NCI-H2227 (cell line): ENCODE measurements around the gene AGAP1.
"Not testable (repeated sequence)": the region's sequence is repeated elsewhere in the genome, so short reads cannot be mapped to it uniquely, and the experiment has no call there.

Experiments used
- DNase-seq: peaks from one replicate; lab custom pipeline; 2025; ENCODE audit not compliant: unreplicated experiment; lab: John Stamatoyannopoulos, UW

AGAP1 gene

DNA sequence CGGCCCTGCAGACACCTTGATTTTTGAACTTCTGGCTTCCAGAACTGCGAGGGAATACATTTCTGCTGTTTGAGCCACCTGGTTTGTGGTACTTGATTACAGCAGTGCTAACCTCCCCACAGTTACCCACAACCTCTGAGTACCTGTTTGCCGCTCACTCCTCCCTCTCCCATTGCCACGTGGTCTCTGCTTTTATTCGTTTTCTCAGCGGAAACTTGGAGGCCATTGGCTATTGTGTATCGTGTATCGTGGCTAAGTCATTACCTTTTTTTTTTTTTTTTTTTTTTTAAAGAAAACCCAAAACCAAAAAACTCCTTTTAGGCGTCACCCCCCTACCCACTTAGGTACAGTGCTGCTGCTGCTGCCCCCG, 90.8 kb downstream of the AGAP1 start:
- no peak for DNase-seq

DNA sequence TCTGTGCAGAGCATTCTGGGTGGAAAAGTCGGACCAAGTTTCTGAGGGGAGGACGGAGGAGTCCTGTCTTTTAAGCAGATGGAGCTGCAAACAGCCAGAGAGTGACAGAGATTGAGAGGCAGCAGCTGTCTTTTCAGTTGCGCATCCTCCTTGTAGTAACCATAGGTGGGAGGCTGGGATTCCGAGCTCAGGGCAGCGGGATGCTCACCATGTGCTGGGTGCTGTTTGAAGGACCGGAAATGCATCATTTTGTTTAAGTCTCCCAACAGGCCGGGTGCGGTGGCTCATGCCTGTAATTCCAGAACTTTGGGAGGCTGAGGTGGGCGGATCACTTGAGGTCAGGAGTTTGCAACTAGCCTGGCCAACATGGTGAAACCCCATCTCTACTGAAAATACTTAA, 93.4 kb downstream of the AGAP1 start:
- DNase-seq, result no peak

DNA sequence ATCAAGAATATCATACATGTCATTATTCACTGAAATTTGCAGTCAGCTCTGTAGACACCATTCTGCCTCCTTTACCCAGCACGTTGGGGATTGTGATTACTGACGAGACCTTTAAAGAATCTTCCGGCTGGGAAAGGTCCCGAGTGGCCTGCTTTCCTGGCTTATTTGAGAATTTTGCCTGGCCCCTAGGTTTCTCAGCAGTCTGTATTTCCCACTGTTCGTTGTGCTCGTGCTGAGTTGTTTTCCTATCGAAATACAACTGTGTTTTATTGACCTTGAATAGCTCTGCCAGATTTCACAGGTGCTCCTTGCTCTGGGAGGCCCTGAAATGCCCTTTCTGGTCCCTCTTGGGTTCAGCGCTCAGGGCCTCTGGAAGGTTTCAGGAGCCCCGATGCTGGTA, 94.9 kb downstream of the AGAP1 start:
- DNase-seq, result no peak

DNA sequence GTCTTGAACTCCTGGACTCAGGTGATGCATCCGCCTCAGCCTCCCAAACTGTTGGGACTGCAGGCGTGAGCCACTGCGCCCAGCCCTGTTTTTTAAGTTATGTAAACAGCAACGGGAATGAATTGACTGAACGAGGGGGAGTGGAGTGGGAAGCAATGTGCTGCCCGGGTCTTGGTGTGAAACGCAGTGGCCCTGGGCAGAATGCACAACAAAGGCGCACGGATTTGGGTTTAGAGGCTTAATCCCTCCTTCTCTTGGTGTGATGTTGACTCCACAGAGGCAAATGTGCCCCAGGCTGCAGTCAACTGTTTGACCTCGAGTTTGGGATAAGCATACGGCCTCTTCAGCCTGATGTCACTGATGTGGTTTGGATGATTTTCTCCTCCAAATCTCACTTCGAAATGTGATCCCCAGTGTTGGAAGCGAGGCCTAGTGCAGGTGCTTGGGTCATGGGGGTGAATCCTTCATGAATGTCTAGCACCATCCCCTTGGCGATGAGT, 97.4 kb downstream of the AGAP1 start:
- DNase-seq, result no peak

DNA sequence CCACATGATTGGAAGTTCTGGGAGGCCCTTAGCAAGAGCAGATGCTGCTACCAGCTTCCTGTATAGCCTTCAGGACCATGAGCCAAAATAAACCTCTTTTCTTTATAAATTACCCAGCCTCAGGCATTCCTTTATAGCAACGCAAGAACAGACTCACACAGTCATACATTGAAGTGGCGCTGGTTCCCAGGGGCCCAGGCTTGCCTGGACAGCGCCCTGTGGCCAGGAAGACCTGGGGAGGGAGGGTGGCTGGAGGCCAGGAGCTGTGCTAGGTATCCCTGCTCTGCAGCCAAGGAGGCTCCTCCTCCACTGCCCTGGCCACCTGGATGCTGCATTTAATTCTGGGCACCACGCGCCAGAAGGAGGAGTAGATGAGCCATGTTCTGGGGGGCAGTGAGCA, 98.1 kb downstream of the AGAP1 start:
- no peak for DNase-seq

DNA sequence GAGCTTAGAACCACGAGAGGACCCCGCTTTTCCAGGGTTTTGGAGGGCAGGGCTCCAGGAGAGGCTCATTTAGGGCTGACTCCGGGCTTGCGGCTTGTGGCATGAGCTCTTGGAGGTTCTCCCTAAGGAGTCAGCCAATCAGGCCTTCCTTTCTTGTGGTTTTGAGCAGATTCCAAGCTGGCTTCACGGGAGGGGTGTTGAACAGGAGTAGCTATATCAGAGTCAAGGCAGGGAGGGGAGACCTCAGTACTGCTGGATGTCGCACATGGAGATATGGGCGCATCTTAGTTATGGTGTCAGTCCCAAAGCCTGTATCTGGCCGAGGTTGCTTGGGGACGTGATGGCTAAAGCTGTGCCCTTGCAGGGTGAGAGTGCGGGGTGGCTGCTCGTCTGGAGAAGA, 98.6 kb downstream of the AGAP1 start:
- no peak for DNase-seq

DNA sequence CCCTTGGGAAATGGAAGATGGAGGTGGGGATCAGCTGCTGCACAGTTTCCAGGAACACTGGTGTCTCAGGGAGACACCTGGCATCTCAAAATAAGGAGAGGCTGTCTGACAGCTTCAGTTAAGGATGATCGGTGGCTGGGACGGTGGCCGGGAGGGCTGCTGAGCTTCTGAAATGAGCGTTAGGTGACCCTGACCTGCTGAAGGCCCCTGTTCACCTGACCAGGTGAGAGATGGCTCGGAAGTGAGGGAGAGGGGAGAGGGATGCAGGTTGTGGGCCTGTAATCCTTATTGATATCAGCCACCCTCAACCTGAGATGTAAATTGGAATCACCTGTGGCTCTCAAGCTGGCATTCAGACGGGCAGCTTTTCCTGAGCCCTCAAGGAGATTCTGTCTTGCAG, 99.0 kb downstream of the AGAP1 start:
- DNase-seq, result no peak

DNA sequence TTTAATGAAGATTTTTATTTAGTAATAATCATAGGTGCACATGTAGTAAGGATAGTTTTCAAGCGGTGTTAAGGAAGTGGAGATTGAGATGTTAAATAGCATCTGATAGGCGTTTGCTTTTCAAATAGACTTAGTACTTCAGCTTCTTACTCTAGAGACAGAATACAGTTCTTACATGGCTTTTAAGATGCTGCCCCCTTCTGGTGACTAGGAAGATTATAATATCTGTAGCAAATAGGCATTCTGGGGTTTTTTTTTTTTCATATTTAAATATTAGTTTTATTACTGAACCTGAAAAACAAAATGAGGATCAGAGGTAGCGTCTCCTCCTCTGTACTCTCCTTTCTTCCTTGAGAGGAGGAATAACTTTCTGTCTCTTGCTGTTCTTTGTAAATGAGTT, 100.2 kb downstream of the AGAP1 start:
- DNase-seq, result peak; percentile 75

DNA sequence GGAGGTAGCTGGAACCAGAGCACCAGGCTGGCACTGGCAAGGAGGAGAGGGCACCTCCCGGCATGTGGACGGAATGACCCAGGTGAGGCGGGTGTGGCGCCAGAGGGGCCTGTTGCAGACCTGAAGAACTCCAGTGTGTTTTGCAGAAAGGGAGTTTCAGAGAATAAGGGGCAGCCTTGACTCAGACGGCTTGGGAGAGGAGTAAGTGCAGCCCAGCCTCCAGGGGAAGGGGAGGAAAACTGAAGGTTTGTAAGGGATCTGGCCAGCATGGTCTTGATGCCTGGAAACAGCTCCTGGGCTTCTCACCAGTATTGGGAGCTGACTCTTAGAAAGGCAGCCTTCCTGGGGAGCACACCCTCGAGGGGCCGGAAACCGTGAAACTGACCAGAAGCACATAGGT, 101.1 kb downstream of the AGAP1 start:
- no peak for DNase-seq

DNA sequence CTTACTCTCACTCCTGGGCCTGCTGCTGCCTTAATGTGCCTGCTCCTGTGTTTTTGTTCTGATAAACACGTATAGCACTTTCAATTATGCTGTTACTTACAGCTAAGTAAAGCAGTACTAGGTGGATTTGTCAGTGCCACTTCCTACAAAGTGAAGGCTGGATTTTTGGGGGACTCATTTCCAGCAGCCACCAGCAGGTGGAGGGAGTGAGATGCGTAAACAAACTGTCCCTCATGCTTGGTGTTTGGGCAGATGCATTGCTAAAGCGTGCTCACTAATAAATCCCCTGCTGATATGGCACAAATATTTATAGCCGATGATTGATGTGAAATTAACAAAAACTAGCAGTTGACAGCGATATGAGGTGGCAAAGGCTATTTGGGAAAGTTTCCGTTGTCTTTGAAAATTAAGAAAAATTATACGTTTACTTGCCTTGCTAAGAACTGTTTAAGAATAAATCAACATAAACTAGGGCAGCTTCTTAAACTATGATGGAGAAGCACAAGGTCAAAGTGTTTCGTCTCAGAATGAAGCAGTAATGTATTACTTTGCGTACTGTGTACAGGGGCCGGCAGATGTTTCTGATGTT, 101.7 kb downstream of the AGAP1 start:
- DNase-seq, result peak; percentile 82

DNA sequence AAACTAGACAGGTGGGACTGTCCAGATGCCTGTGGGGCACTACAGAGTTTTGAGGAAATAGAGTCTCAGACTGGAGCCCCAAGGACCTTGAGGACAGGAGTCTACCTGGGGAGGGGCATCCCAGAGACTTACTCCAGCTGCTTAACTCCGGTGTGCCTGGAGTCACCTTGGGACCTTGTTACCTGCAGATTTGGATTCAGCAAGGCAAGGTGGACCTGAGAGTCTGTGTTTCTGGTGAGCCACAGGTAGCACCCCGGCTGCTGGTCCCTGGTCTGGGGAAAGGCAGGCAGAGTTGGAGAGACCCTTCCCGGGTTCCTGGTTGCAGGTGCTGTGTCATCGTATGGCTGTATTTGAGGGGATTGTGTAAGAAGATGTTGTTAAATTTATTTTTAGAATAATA, 102.4 kb downstream of the AGAP1 start:
- DNase-seq, result no peak

DNA sequence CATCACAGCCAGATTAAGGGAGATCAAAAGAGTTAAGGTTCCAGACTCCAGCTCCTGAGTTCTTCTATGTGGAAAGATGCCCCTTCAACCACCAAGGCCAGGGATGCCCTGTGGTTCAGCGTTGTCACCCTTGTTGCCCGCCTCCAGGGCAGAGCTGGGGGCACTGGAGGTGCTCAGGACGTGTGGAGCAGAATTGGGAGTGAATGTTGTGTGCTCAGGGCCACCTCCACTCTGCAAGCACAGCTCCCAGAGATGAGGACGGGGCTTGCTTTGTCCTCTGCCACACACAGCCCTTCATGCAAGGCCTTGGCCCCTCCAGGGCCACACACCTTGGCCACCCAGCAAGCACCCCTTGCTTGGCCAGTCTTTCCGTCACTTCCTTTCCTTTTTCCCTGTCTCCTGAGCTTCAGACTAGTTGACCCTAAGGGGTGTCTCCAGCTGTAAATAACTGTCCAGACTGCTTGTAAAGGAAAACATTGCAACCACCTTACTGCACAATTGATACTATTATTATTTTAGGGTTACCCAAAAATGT, 103.3 kb downstream of the AGAP1 start:
- DNase-seq, result no peak

DNA sequence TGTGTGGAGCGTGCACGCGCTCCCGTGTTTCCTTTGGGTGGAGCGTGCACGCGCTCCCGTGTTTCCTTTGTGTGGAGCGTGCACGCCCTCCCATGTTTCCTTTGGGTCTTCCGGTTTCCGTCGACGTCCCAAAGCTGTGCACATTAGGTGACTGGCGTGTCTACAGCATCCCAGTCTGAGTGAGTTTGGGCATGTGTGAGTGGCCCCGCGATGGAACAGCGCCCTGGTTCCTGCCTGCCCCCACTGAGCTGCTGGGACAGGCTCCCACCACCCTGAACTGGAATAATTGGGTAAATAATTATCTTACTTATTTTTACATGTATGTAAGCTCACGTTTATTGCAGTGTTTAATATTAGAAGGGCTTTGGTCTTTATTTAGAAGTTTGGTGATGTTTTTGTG, 104.2 kb downstream of the AGAP1 start:
- DNase-seq, result no peak

DNA sequence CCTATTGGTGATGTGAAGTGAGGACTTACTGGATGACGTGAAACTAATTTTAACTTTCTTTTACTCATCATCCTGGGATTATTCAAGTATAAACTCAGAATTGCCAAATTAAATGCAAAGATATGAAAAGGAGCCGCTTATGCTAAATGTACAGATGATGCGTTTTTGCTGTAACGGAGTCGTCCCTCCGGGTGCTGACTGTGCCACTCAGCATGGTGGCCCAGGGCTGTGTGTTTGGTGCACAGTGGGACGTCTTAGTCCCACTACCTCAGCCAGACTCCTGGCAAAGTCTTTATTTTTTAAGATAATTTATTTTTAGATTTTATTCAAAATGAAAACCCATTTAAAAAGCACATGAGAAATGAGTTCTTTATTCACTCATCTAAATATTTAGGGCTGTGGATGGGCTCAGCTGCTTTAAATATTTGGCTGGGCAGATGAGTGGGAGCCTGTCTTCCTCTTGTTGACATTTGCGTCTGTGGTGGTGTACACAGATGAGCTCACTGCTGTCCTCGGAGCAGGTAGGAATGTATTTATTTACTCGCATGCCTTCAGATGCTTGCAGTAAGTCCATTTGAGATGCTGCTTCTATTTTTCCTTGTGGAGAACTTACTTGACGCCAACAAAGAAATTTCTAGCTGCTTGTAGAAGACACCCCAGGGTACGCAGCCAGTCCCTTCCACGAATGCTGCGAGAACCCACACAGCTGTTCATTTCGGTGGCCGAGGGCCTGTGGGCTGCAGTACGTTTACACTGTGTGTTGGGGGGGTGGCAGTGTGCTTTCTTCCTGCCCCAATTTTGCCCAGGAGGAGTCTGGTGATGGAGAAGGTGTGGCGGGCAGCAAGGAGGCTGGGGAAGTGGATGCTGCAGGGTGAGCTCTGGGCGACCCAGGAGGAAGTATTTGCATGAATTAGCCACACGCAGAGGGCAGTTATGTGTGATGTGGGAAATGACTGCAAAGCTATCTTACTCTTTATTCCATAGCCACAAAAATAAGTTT, 105.0 kb downstream of the AGAP1 start:
- no peak for DNase-seq

DNA sequence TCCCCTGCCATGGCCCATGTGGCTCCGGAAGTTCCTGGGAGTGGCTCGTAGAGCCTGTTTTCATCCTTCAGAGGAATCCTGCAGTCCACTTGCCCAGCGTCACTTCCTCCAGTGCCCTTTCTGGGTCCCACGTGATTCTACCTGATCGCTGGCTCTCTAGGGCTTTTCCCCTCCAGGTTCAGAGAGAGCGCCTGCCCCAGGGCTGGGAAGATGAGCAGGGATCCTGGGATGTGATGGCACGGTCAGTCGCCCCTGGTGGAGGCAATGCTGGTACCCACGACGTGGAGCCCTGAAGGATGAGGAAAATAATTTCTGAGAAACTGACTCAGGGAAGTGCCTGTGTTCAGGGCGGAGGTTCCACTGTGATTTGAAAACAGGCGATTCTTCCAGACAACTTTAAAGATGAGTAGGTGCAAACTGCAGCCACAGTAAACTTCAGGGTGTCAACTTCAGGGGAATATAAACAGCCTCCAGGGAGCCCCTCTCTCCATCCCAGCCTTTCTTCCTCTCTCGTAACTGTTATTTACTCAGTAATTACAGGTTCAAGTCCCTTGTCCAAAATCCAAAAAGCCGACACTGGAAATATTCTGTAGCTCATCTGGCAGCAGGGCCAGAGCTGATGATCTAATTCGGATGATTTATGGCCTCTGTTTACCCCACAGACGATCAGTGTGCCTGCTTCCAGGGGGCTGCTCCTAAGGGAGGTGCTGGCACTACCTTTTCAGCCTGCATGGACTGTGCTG, 105.9 kb downstream of the AGAP1 start:
- DNase-seq, result peak; percentile 22

DNA sequence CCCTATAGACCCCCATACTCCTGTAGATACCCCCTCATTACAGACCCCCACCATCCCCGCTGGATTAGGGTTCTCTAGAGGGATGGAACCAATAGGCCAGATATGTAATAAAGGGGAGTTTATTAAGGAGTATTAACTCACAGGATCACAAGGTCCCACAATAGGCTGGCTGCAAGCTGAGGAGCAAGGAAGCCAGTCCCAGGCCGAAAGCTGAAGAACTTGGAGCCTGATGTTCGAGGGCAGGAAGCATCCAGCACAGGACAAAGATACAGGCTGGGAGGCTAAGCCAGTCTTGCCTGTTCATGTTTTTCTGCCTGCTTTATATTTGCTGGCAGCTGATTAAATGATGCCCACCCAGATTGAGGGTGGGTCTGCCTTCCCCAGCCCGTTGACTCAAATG, 106.6 kb downstream of the AGAP1 start:
- no peak for DNase-seq

DNA sequence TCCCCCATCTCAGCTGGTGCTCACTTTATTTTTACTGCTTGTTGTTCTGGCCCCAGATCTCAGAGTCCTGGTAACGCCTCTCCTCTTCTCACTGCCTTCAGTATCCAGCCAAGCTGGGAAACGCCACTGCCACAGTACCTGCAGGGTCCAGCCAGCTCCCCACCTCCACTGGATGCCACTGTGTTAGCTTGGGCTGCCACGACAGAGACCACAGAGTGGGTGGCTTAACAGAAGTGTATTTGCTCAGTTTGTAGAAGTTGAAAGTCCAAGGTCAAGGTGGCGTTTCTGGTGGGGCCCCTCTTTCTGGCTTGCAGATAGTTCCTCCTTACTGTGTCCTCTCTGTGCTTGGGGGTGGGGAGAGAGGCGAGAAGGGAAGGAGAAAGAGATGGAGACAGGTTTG, 107.1 kb downstream of the AGAP1 start:
- no peak for DNase-seq

DNA sequence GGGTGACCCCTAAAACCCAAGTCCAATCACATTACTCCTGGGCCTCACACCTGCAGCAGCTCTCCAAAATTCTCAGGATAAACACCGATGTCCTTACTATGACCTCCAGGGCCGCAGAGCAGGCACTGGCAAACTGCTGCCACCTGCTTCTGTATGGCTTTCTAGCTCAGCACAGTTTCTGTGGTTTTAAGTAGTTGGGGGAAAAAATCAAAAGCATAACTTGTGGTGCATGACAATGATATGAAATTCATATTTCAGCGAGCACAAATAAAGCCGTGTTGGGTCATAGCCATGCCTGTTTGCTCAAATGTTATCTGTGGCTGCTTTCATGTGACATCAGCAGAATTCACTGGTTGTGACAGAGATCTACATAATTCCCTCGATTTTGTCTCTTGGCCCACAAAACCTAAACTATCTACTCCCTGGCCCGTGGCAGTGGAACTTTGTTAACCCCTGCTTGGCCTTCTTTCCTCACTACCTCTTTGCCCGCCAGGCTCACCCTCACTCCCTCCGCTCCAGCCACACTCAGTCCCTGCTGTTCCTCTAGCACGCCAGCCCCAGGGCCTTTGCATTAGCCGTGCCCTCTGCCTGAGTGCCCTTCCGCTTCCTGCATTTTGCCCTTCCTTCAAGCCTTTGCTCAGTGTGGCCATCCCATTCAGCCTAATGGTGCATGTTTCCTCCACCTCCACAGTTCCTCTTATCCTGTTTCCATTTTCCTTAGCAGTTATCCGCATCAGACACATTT, 108.3 kb downstream of the AGAP1 start:
- DNase-seq, result no peak

DNA sequence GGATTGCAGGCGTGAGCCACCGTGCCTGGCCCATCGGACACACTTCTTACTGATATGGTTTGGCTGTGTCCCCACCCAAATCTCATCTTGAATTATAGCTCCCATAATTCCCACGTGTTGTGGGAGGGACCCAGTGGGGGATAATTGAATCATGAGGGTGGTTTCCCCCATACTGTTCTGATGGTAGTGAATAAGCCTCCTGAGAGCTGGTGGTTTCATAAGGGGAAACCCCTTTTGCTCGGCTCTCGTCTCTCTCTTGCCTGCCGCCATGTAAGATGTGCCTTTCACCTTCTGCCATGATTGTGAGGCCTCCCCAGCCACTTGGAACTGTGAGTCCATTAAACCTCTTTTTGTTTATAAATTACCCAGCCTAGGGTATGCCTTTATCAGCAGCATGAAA, 109.1 kb downstream of the AGAP1 start:
- DNase-seq, result not testable (repeated sequence)

DNA sequence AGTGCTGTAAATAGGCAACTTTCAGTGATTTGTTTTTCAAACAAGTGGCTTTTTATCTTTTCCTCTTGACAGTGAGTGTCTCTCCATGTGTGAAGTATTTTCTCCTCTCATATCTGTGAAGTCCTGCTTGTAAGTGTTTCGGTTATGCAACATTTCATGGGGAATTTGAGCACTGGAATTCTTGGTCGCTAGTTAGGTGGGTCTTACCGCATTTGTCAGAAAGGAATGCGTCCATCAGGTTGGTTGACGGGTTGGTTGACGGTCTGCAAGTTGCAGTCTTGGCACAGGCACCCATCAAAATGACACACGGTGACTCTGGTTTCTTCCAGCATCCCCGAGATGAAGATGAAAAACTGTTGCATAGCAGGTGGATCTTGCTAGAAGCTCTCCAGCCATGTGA, 109.8 kb downstream of the AGAP1 start:
- no peak for DNase-seq
